Stomach (tissue), 4 donors: Measurements from ENCODE around the gene SLC31A1.

Source experiments
- CTCF ChIP-seq, 7 experiments: fragments of 450-650 bp in 4 of 7; fragments of 200-600 bp in 3 of 7; sonication (generic) in 3 of 7; IDR thresholded peaks; one replicate each; pipeline ENCODE4 v1.5.1; 2016 to 2019; ENCODE audit warnings: antibody characterized with exemption in 7 of 7, control low read depth in 2 of 7, mild to moderate bottlenecking in 1 of 7
- EP300 ChIP-seq: sonication (generic); formaldehyde crosslinking; IDR thresholded peaks from one replicate; pipeline ENCODE4 v1.6.1; 2017; ENCODE audit warnings: antibody characterized with exemption
- POLR2A ChIP-seq, 4 donors: fragments of 450-650 bp; IDR thresholded peaks; one replicate each; pipeline ENCODE4 v1.6.1; 2016; ENCODE audit warnings: antibody characterized with exemption in 4 of 4, control low read depth in 2 of 4, mild to moderate bottlenecking in 1 of 4, moderate library complexity in 1 of 4
- POLR2AphosphoS5 ChIP-seq, 3 donors: sonication (generic); formaldehyde crosslinking; IDR thresholded peaks; one replicate each; pipeline ENCODE4 v1.6.1; 2016; ENCODE audit warnings: antibody characterized with exemption in 3 of 3

- TF ChIP-seq CTCF (IDR thresholded peaks at IDR 0.05), result no peak
- no peak for TF ChIP-seq EP300
- TF ChIP-seq POLR2AphosphoS5 (IDR thresholded peaks at IDR 0.05), result no peak
- TF ChIP-seq POLR2A (IDR thresholded peaks at IDR 0.05), result no peak
Observed at GRCh38 chr9:113241161-113241560, 19.8 kb downstream of the SLC31A1 start.
